Middle frontal gyrus (tissue), 1 donor: ENCODE data around the gene TPRA1.
"Not testable (repeated sequence)": the region's sequence is repeated elsewhere in the genome, so short reads cannot be mapped to it uniquely, and the experiment has no call there.

Source experiments
- DNase-seq: peaks from one replicate; pipeline ENCODE4 v3.0.0-alpha.2; 2015; ENCODE audit warnings: low spot score; ENCODE audit errors: extremely low spot score

The TPRA1 gene

DNA sequence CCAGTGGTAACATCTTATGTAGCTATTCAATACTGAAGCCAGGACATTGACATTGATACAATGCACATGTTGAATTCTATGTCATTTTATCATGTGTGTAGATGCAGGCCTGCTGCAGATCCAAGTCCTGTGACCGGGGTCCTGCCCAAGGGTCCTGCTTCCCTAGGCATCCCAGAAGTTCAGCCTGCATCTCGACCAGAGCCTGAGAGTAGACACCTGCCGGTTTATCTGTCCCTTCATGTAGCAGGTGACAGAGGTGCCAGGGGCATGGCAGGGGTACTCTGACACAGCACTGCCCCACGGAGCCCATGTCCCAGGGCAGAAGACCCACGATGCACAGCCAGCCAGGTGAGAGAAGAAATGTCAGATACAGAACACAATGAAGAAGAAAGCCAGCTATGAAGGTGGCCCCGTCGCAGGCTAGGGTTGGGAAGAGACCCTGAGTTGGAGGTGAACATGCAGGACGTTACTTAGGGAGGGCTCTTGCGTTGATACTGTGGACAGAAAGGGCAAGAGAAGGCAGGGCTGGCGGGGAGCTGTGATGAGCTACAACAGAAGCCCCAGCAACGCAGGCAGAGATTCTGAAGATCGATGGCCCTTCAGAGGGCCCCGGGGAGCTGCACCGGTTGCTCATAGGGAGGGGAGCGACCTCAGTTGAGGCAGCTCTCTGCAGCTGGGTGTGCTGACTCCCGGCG lies 51.0 kb downstream of the TPRA1 start:
- no peak for DNase-seq

DNA sequence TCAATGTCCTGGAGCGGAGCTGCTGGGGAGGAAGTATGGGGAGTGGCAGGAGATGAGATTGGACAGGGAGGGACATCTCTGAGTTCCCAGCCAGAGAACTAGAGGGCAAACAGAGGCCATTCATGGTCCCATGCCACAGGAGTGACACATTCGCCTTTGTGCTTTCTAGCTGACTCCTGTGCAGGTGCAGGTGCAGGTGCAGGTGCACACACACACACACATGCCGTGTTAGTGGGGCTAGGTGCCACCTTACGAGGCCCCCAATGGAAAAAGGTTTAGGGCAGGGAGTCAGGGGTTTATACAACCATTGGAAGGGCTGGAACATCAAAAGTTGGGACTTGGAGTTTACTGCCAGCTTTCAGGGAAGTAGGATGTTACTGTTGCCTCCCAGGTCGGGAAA lies 52.0 kb downstream of the TPRA1 start:
- DNase-seq: no peak

DNA sequence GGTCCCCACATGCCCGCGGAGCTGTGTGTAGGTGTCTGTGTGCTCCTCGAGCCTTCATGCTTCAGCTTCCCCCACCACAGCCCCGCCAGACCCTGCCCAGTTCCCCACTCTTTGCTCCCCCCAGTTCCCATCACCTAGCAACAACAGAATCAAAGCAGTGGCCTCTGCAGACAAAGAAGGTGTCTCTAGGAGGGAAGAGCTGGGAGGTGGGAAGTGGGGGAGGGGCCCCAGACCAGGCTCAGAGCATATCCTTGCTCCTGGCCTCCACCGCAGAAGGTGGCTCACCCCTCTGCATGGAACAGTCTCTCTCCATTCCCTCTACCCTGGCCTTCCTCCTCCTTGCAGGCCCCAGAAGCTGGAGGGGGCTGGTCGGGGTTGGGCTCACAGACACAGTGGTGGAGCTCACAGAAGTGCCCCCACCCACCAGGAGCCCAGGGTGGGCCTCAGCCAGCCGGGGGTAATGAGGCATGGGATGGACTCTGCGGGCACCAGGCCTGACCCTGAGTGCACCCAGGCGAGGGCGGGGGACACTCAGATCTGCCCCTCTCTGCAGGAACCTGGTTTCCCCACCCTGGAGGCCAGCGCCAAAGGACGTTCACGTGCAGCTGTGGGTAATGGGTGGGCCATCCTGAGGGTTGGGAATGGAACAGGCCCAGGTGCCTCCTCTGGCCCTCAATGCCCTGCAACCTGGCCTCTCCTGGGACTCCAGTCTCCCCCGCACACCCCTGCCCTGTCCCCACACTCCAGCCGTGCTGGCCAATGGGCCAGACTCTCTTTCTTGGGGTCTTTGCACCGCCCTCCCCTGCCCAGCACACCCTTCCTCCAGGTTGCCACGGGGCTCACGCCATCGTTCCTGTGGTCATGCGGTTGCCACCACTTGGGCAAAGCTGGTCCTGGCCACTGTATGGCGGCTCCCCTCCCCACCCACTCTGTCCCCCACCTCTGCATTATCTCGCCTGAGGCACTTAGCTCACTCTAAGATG lies 53.4 kb downstream of the TPRA1 start:
- no peak for DNase-seq

DNA sequence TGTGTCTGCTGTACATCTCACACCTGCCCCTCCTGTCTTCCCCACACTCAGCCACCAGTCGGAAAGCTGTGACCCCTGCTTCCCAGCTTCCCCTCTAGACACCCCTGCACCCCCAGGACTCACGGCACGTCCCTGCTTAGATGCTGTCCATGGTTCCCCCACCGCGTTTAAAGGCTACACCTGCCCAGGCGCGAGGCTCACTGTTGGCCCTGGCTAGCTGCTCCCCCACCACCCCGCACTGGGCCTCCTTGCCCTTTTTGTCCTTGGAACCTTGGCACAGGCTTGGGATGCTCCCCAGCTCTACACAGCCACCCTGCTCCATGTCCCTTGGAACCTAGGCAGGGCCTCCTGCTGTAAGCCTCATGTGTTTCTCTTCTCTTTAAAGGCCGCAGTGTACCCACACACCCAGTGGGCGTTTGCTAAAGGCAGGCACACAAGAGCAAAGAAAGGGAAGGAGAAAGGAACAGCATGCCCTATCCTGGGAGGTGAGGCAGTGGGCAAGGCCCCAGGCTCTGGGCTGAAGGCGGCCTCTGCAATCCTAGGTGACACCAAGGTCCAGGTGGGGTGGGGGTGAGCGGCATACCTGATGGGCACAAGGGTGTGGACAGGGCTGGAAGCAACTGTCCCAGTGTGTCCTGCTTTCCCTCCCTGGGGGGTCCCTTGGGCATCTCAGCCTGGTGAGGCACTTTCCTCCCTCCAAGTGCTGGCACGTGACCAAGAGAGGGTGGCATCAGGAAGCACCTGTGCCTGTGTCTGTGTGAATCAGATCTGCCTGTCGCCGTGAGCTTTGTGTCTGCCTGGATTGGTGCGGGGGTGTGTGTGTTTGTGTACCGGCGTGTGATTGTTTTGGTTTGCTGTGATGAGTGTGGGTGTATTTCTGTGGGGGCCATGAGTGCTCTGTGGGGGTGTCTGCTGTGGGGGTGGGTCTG lies 54.4 kb downstream of the TPRA1 start:
- DNase-seq: peak; percentile 55

DNA sequence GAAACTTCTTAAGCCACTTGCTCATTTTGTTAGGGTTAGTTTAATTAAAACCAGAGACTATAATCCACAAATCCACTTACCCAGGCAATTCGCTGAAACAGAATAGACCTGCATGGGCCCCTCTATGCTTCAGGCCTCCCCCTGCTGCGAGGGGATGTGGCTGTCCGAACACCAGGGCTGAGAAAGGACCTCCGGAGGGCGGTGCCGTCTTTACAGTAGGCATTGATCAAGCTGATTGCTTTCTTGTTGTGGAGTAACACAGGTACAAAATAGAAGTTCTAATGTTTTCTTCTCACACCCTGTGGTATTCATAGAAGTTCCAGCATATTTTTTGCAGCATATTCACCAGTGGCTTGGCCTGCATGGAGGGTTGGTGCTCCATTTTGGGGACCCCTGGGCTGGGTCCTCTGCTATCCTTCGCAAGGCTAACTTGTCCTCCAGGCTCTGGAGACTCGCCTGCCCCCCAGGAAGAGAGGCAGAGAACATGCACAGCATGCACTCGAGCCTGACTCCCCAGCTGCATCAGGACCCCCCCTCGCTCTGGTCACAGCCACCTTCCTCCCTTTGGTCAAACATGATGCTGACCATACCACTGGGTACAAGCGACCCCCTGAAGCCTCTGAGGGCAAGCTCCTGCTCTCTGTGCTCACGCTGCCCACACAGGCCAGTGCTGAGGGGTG lies 55.3 kb downstream of the TPRA1 start:
- no peak for DNase-seq

DNA sequence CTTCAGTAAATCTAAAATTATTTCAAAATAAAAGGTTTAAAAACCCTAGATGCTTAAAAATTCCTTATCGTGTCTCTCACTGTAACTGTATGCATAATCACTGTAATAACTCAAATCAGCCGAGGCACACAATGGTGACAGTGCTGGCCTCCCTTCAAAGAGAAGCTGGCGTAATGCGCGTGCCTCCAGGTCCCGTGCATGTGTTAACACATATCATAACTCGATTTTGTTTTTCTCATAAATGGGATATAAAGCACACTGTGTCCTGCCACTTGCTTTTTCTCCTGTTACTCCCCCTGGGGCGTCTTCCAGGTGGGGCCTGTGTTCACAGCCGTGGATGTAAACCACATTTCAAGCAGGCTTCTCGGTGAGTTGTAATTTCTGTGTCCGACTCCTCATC lies 56.0 kb downstream of the TPRA1 start:
- DNase-seq: no peak

- DNase-seq: no peak
These were observed 56.4 kb downstream of the TPRA1 start for GRCh38 chr3:127534161-127534451.

DNA sequence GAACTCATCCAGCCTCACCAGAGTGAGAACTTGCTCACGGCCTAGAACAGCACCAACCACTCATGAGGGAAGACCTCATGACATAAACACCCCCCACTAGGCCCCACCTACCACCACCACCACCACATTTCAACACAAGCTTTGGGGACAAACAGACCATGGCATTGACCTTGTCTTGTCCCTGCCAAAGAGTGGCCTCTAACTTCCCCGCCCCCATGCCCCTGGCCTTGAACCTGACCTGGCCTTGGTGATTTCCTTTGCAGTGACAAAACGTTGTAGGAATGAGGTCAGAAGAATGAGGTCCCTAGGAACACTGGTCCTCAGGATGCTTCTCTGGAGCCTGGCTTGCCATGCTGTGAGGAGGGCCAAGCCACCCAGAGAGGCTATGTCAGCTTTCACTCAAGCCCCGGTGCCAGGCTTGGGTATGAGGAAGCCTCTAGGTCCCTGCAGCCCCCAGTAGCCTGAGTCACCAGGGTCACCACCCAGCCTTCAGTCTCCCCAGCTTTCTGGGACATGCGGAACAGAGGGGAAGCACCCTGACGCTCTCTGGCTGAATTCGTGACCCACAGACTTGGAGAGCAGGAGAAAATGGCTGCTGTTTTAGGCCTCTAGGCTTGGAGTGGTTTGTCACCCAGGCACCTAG lies 57.9 kb downstream of the TPRA1 start:
- no peak for DNase-seq

GRCh38 chr3:127531821-127532220 lies 58.7 kb downstream of the TPRA1 start:
- no peak for DNase-seq

GRCh38 chr3:127530863-127531262 lies 59.7 kb downstream of the TPRA1 start:
- DNase-seq: not testable (repeated sequence)

- no peak for DNase-seq
These were observed 61.0 kb downstream of the TPRA1 start for GRCh38 chr3:127529346-127530188.

DNA sequence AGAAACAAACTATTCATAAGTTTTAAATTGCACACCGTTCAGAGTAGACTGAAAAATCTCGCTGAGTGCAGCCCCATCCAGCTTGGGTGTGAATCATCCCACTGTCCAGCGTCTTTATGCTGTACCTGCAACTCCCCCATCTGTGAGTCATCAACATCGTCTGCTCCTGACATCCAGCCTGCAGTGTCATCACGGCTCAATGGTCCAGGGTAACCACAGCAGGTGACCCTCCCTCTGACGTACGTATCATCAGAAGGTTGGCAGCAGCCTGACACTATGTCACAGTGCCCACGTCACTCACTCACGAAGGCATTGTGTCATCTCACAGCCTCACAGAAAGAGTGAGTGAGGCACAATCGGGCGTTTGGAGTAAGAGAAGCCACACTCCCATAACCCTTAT lies 65.2 kb downstream of the TPRA1 start:
- DNase-seq: no peak

DNA sequence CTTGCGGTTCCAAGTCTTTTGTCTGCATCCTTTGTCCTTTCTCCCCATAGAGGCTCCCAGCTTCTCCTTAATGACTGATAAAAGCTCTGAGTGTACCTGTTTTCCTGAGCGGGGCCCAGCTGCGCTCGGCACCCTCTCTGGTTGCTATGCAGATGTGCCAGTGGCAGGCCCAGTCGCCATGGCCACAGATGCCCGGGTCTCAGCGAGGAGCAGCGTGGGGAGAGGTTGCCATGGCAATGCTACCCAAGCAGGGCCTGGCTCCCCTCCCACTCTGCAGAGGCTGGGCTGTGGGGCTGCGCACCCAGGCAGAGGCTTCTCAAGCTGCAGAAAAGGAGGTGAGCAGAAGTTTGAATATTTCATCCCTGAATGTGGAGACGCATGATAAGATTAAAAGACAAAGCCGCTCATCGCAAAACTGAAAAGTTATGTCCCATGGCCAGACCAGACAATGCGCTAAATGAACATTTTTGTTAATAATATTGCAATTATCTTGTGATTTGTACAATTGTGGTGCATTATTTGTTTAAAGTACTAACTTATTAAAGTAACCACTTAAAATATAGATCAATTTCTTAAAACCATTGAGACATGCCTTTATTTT lies 66.1 kb downstream of the TPRA1 start:
- DNase-seq: no peak
